Measurements from ENCODE around the gene CYREN.
A peak's percentile ranks its signal among the peaks of the same experiment; 100 is the strongest.

Gene CYREN

DNA sequence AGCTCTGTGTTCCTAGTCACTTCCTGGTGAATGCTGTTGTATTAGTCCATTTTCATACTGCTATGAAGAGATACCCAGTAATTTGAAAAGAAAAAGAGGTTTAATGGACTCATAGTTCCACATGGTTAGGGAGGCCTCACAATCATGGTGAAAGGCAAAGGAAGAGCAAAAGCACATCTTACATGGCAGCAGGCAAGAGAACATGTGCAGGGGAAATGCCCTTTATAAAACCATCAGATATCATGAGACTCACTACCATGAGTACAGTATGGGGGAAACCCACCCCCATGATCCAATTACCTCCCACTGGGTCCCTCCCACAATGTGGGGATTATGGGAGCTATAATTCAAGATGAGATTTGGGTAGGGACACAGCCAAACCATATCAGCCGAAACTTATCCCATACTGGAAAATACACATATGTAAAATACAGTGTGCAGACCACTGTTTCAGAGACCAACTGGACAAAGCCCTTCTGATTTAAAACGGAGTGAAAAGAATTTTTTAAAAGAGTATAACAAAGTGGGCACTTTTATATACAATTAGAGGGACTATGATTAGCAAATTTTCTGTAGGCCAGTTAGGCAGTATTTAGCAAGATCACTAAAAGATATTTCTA lies 8.0 kb downstream of the CYREN start:
- Histone ChIP-seq H3K4me1 (ENCODE audit: control insufficient read depth in 1 of 2, insufficient read depth in 2 of 2, low read length in 2 of 2) (peaks cover 4 to 54% of the 10 kb centered on the region in 2 donors), H3K27me3 (ENCODE audit: low read depth, low read length) (no peaks in the 10 kb centered on the region), H3K9me3 (ENCODE audit: control insufficient read depth in 1 of 2, low read length in 2 of 2) (no peaks in the 10 kb centered on the region), H3K27ac (ENCODE audit: low read length) (no peak overlapping the region), H3K4me3 (ENCODE audit: low read depth in 1 of 2, low read length in 2 of 2) (no peak overlapping the region), H3K36me3 (ENCODE audit: control insufficient read depth in 1 of 2, insufficient read depth in 2 of 2, low read length in 2 of 2) (peaks cover 11 to 31% of the 10 kb centered on the region in 2 donors)

DNA sequence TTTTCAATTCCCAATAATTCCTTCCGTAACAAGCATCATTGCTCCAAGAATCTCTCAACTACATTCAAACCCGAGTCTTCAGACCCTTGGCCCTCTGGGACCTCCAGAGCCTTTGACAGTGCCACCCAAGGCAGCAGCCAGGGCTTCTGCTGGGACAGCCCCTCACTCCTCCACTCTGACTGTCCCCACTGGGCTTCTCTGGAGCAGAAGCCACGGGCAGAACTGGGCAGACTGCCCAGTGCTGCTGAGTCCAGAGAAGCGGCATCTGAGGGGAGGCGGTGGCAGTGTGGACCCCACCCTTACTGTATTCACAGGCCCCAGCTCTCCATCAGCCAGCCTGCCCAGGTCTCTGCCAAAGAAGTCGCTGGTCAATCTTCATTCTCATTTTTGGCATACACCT lies 8.8 kb downstream of the CYREN start:
- peaks cover 4 to 46% of the 10 kb centered on the region in 2 donors for H3K4me1 ChIP-seq (ENCODE audit: control insufficient read depth in 1 of 2, insufficient read depth in 2 of 2, low read length in 2 of 2)
- H3K36me3 ChIP-seq (ENCODE audit: control insufficient read depth in 1 of 2, insufficient read depth in 2 of 2, low read length in 2 of 2), result peaks cover 6 to 23% of the 10 kb centered on the region in 2 donors
- H3K27ac ChIP-seq (ENCODE audit: low read length), result peak overlapping the region; percentile 71
- no peaks in the 10 kb centered on the region for H3K27me3 ChIP-seq (ENCODE audit: low read depth, low read length)
- H3K4me3 ChIP-seq (ENCODE audit: low read depth in 1 of 2, low read length in 2 of 2), result no peak overlapping the region
- no peaks in the 10 kb centered on the region for H3K9me3 ChIP-seq (ENCODE audit: control insufficient read depth in 1 of 2, low read length in 2 of 2)

DNA sequence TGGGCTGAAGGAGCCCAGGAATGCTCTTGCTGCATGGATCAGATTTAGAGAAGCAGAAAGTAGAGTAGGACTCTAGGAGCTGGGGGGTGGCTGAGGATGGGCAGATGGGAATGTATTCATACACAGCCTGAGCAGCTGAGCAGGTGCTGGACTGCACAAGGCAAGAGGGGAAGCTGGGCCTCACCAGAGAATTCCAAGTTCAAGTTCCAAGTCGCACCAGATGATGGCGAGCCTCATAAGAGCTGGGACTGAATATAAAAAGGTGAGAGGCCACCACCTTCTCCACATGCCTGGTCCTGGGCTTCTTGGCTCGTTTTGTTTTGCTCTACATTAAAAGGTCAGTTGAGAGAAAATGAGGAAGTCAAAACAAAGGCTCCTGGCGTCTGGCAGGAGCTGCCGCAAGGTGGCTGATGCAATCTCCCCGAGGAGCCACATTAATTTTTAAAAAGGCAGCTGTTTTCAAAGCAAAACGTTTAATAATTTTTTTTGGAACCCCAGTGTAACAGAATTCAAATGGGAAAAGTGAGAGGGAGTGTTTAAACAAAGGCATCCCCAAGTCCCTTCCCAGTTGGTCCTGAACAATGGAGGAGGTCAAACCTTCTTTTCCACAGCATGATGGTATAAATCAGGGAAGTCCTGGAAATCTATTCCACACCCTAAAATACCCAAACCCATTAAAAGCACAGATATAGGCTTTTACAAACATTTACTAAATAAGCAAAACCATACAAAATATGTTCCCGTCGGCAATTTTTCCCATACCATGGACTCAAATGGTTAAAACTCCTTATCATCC lies 9.5 kb downstream of the CYREN start:
- Histone ChIP-seq H3K4me3 (ENCODE audit: low read depth in 1 of 2, low read length in 2 of 2) (no peak overlapping the region), H3K36me3 (ENCODE audit: control insufficient read depth in 1 of 2, insufficient read depth in 2 of 2, low read length in 2 of 2) (peaks cover 4 to 17% of the 10 kb centered on the region in 2 donors), H3K4me1 (ENCODE audit: control insufficient read depth in 1 of 2, insufficient read depth in 2 of 2, low read length in 2 of 2) (peaks cover 4 to 41% of the 10 kb centered on the region in 2 donors), H3K27ac (ENCODE audit: low read length) (peak overlapping the region; percentile 71), H3K27me3 (ENCODE audit: low read depth, low read length) (no peaks in the 10 kb centered on the region), H3K9me3 (ENCODE audit: control insufficient read depth in 1 of 2, low read length in 2 of 2) (peaks cover 0 to under 1% of the 10 kb centered on the region in 2 donors)

DNA sequence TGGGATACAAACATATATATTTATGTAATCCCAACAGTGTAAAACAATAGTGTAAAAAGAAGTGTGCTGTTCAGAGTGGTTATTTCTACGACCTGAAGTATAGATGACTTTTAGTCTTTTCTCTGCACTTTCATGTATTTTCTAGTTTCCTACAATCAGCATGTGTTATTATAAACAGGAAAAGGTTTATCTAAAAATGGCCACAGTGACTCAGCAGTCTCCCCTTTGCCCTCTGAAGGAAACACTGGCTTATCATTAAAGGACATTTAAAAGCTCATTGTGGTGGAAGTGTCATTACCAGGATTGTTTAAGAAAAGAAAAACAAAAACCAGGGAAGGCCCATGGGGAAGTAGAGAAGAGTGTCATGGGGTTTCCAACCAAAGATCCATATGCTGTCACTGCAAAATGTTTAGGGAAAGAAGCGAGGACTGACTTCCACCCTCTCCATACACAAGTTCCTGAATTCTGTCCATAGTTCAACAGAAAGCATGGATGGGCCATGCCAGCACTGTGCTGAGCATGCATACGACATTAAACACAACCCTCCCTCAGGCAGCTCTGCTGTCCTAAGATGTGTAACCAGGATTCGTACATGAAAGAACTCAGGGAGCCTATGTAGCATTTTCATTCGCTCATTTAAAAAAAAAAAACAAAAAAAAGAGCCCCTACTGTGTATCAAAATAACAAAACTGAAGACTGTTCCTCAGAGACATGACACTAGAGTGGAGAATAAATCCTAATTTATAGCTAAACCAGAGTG lies 10.2 kb downstream of the CYREN start:
- H3K9me3 ChIP-seq (ENCODE audit: control insufficient read depth in 1 of 2, low read length in 2 of 2), result peaks cover 0 to 4% of the 10 kb centered on the region in 2 donors
- peaks cover 0 to 9% of the 10 kb centered on the region in 2 donors for H3K36me3 ChIP-seq (ENCODE audit: control insufficient read depth in 1 of 2, insufficient read depth in 2 of 2, low read length in 2 of 2)
- H3K4me1 ChIP-seq (ENCODE audit: control insufficient read depth in 1 of 2, insufficient read depth in 2 of 2, low read length in 2 of 2), result peaks cover 4 to 34% of the 10 kb centered on the region in 2 donors
- no peak overlapping the region for H3K4me3 ChIP-seq (ENCODE audit: low read depth in 1 of 2, low read length in 2 of 2)
- H3K27me3 ChIP-seq (ENCODE audit: low read depth, low read length), result no peaks in the 10 kb centered on the region
- H3K27ac ChIP-seq (ENCODE audit: low read length), result peak overlapping the region; percentile 71

DNA sequence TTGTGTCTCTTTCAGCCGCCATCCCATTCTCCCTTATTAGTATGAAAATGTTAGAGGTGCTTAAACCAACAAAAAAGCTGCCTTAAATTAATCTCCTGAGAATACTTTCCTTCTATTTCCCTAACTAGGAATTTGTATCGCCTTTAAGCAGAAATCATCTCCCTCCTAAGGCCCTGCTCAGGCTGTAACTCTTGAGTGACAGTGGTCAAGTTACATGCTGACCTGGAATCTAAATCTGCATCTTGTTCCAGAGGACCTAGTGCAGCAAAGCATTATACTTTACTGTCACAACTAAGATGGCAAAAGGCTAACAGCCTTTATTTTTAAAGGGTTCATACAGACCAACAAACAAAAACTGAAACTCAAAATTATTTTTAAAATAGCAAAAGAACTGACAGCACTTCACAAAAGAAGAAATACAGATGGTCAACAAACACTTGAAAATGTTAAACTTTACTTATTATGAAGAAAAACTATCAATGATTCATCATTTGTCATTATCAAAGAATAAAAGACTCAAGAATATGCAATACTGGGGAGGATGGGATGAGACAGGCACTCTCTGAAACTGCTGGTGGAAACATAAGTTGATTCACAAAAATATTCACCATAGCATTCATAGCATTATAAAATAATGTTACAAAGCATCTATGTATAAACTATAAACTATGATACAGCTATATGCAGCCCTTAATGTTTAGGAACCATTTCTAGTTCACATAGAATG lies 11.0 kb downstream of the CYREN start:
- H3K27ac ChIP-seq (ENCODE audit: low read length), result peak overlapping the region; percentile 71
- peaks cover 0 to 2% of the 10 kb centered on the region in 2 donors for H3K36me3 ChIP-seq (ENCODE audit: control insufficient read depth in 1 of 2, insufficient read depth in 2 of 2, low read length in 2 of 2)
- no peaks in the 10 kb centered on the region for H3K27me3 ChIP-seq (ENCODE audit: low read depth, low read length)
- no peak overlapping the region for H3K4me3 ChIP-seq (ENCODE audit: low read depth in 1 of 2, low read length in 2 of 2)
- peaks cover 4 to 34% of the 10 kb centered on the region in 2 donors for H3K4me1 ChIP-seq (ENCODE audit: control insufficient read depth in 1 of 2, insufficient read depth in 2 of 2, low read length in 2 of 2)
- H3K9me3 ChIP-seq (ENCODE audit: control insufficient read depth in 1 of 2, low read length in 2 of 2), result peaks cover 0 to 4% of the 10 kb centered on the region in 2 donors

DNA sequence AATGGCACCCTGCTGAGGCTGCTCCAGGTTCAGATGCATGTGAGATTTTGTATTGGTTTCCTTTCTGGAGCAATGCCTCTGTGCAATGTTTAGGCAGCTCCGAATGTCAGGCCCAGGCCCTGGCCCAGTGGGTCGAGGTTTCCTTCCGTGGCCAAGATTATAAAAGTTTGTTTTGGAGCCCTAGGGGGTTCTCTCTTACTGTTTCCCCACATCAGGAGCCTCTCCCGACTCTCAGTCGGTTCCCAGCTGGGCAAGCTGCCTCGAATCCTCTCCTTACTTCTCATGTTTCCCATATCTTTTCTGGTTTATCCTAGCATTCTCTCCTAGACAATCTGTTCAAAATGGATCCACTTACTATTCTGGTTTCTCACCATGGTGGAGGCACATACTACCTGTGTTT lies 11.6 kb downstream of the CYREN start:
- no peak overlapping the region for H3K4me3 ChIP-seq (ENCODE audit: low read depth in 1 of 2, low read length in 2 of 2)
- H3K4me1 ChIP-seq (ENCODE audit: control insufficient read depth in 1 of 2, insufficient read depth in 2 of 2, low read length in 2 of 2), result peaks cover 4 to 34% of the 10 kb centered on the region in 2 donors
- H3K9me3 ChIP-seq (ENCODE audit: control insufficient read depth in 1 of 2, low read length in 2 of 2), result peaks cover 0 to 4% of the 10 kb centered on the region in 2 donors
- H3K27ac ChIP-seq (ENCODE audit: low read length), result no peak overlapping the region
- no peaks in the 10 kb centered on the region for H3K36me3 ChIP-seq (ENCODE audit: control insufficient read depth in 1 of 2, insufficient read depth in 2 of 2, low read length in 2 of 2)
- no peaks in the 10 kb centered on the region for H3K27me3 ChIP-seq (ENCODE audit: low read depth, low read length)

DNA sequence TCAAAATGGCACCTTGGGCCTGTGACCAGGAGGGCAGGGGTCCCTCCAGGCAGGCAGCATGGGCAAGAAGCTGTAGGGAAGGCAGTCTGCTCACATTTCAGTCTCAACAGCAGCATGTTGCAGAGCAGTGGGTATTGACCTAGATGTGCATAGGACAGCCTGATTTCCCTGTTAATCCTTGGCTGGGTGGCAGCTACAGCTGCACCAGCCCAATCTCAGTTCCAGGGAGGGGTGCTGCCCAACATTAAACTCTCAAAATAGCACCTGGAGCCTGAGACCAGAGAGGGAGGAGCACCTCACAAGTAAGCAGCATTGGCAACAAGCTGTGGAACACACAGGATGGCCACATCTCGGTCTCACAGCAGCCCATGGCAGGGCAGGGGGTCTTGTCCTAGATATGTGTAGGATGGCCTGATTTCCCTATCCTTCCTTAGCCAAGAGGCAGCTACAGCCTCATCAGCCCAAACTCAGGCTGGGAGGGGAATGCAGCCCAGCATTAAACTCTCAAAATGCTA lies 12.3 kb downstream of the CYREN start:
- Histone ChIP-seq H3K36me3 (ENCODE audit: control insufficient read depth in 1 of 2, insufficient read depth in 2 of 2, low read length in 2 of 2) (no peaks in the 10 kb centered on the region), H3K27ac (ENCODE audit: low read length) (no peak overlapping the region), H3K4me1 (ENCODE audit: control insufficient read depth in 1 of 2, insufficient read depth in 2 of 2, low read length in 2 of 2) (peaks cover 4 to 34% of the 10 kb centered on the region in 2 donors), H3K27me3 (ENCODE audit: low read depth, low read length) (no peaks in the 10 kb centered on the region), H3K9me3 (ENCODE audit: control insufficient read depth in 1 of 2, low read length in 2 of 2) (peaks cover 0 to 4% of the 10 kb centered on the region in 2 donors), H3K4me3 (ENCODE audit: low read depth in 1 of 2, low read length in 2 of 2) (no peak overlapping the region)

DNA sequence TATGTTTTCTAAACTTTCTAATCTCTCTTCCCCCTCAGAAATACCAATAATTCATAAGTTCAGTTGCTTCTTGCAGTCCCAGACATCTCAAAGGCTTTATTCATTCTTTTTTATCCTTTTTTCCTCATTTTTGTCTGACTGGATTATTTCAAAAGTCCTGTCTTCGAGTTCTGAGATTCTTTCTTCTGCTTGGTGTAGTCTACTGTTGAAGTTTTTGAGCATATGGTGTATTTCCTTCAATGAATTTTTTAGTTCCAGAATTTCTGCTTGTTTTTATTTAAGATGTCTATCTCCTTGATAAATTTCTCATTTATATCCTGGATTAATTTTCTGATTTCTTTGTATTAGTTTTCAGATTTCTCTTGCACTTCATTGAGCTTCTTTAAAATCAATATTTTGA lies 14.2 kb downstream of the CYREN start:
- H3K4me1 ChIP-seq (ENCODE audit: control insufficient read depth in 1 of 2, insufficient read depth in 2 of 2, low read length in 2 of 2), result peaks cover 4 to 28% of the 10 kb centered on the region in 2 donors

DNA sequence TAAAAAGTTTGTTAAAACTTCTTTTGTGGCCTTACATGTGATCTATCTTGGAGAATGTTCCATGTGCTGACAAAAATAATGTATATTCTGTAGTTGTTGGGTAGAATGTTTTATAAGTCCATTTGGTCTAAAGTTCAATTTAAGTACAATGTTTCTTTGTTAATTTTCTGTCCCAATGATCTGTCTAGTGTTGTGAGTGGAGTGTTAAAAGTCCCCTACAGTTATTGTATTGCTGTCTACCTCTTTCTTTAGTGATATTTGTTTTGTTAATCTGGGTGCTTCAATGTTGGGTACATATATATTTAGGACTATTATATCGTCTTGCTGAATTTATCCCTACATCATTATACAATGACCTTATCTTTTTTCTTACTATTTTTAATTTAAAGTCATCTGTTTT lies 15.8 kb downstream of the CYREN start:
- H3K4me3 ChIP-seq (ENCODE audit: low read depth in 1 of 2, low read length in 2 of 2), result no peak overlapping the region
- H3K36me3 ChIP-seq (ENCODE audit: control insufficient read depth in 1 of 2, insufficient read depth in 2 of 2, low read length in 2 of 2), result peaks cover 0 to 10% of the 10 kb centered on the region in 2 donors
- peaks cover 4 to 12% of the 10 kb centered on the region in 2 donors for H3K4me1 ChIP-seq (ENCODE audit: control insufficient read depth in 1 of 2, insufficient read depth in 2 of 2, low read length in 2 of 2)
- H3K27ac ChIP-seq (ENCODE audit: low read length), result no peak overlapping the region
- no peaks in the 10 kb centered on the region for H3K27me3 ChIP-seq (ENCODE audit: low read depth, low read length)
- peaks cover 0 to 4% of the 10 kb centered on the region in 2 donors for H3K9me3 ChIP-seq (ENCODE audit: control insufficient read depth in 1 of 2, low read length in 2 of 2)

More for the DNA sequence above, 14.2 kb downstream of the CYREN start:
- H3K9me3 ChIP-seq (ENCODE audit: control insufficient read depth in 1 of 2, low read length in 2 of 2), result peaks cover 0 to 4% of the 10 kb centered on the region in 2 donors
- no peaks in the 10 kb centered on the region for H3K27me3 ChIP-seq (ENCODE audit: low read depth, low read length)
- peaks cover 0 to 10% of the 10 kb centered on the region in 2 donors for H3K36me3 ChIP-seq (ENCODE audit: control insufficient read depth in 1 of 2, insufficient read depth in 2 of 2, low read length in 2 of 2)
- no peak overlapping the region for H3K4me3 ChIP-seq (ENCODE audit: low read depth in 1 of 2, low read length in 2 of 2)
- no peak overlapping the region for H3K27ac ChIP-seq (ENCODE audit: low read length)

DNA sequence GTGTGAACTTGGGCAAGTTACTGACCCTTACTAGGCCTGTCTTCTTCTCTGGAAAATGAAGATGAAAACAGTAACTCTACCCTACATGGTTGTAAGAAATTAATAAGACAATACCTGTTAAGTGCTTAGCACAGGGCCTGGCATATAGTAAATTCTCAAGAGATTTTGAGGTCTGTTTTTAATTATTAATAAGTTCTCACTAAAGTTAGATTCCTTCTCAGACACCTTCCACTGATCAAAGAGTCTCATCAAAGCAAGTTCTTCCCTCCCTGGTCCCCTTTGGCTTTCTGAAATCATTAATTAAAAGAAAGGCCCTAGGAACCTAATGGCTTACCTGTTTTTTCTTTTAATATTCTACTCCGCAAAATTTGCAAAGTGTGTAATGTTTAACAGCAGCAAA lies 18.1 kb downstream of the CYREN start:
- H3K27ac ChIP-seq (ENCODE audit: low read length), result no peak overlapping the region
- no peaks in the 10 kb centered on the region for H3K27me3 ChIP-seq (ENCODE audit: low read depth, low read length)
- H3K36me3 ChIP-seq (ENCODE audit: control insufficient read depth in 1 of 2, insufficient read depth in 2 of 2, low read length in 2 of 2), result peaks cover 0 to 10% of the 10 kb centered on the region in 2 donors
- peaks cover 0 to 5% of the 10 kb centered on the region in 2 donors for H3K4me1 ChIP-seq (ENCODE audit: control insufficient read depth in 1 of 2, insufficient read depth in 2 of 2, low read length in 2 of 2)
- no peak overlapping the region for H3K4me3 ChIP-seq (ENCODE audit: low read depth in 1 of 2, low read length in 2 of 2)
- H3K9me3 ChIP-seq (ENCODE audit: control insufficient read depth in 1 of 2, low read length in 2 of 2), result peaks cover 0 to 4% of the 10 kb centered on the region in 2 donors
